GM18505 (cell line): ENCODE data around the gene NEIL3.
A peak's percentile ranks its signal among the peaks of the same experiment; 100 is the strongest.

Experiments used
- ATAC-seq: cut with Tn5 transposase; IDR thresholded peaks from one replicate; pipeline ENCODE4 v1.9.1; 2021; ENCODE audit not compliant: unreplicated experiment
- POLR2A ChIP-seq: IDR thresholded peaks from 4 replicates; pipeline ENCODE4 v1.6.1; 2011; ENCODE audit warnings: borderline replicate concordance; ENCODE audit not compliant: insufficient read depth, insufficient read length; ENCODE audit errors: extremely low read depth

Gene NEIL3

DNA sequence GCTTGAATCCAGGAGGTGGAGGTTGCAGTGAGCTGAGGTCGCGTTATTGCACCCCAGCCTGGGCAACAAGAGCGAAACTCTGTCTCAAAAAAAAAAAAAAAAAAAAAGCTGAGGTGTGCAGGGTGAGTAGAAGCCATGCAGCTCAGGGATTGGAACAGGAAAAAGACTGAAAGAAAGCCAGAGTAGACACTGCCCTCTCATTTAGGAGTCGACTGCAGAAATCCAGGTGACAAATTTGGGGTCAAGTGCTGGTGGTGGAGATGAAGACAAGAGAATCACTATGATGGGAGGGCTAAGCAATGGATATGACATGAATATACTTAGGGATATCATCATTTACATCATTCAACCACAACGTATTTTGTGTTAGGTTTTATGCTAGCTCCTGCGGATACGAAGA, 1.9 kb downstream of the NEIL3 start:
- TF ChIP-seq POLR2A, result no peak

GRCh38 chr4:177313263-177313662, 3.6 kb downstream of the NEIL3 start:
- no peak for TF ChIP-seq POLR2A
- no peak for ATAC-seq

More for the DNA sequence above, 1.9 kb downstream of the NEIL3 start:
- ATAC-seq, result no peak

DNA sequence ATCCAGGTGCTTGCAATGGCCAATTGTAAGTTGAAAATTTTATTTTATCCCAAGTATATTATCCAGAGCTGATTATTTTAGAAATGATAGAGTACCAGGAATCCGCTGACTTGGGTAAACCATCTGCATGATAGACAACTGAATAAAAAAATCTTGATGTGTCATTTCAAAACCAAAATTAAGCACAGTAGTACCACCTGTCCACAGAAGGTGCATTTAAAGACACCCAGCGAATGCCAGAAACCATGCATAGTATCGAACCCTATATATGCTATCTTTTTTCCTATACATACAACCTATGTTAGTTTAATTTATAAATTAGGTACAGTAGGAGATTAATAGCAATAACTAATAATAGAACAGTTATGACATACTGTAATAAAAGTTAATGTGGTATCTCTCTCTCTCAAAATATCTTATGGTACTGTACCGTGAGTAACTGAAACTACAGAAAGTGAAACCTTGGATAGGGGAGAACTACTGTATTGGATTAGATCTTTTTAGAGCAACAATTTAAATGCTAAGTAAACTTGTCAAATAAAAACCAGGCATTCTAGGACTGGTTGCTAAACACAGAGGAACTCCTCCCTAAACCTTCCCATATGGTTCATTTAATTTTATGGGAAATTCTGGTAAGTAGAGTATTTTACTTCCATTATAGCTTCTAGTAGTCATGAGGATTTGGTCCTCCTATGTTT, 6.2 kb downstream of the NEIL3 start:
- peak; percentile 43 for ATAC-seq
- no peak for TF ChIP-seq POLR2A

DNA sequence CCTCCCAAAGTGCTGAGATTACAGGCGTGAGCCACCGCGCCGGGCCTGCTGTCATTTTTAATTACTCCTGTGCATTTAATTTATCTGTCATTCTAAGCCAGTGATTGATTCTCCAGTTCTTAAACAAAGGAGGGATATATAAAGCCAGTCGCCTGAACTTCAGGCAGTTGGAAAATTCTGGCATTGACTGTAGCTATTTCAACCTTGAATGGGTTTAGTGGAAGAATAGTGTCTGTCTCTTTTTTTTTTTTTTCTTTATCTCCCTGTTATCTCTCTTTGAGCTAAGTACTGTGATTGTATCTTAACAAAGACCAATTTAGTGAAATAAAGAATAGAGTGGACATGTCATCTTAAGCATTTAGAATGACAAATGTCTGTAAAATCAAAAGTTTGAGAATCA, 11.0 kb downstream of the NEIL3 start:
- no peak for TF ChIP-seq POLR2A
- ATAC-seq, result no peak

- no peak for ATAC-seq
- no peak for TF ChIP-seq POLR2A
Observed at GRCh38 chr4:177321647-177322046, 12.0 kb downstream of the NEIL3 start.

DNA sequence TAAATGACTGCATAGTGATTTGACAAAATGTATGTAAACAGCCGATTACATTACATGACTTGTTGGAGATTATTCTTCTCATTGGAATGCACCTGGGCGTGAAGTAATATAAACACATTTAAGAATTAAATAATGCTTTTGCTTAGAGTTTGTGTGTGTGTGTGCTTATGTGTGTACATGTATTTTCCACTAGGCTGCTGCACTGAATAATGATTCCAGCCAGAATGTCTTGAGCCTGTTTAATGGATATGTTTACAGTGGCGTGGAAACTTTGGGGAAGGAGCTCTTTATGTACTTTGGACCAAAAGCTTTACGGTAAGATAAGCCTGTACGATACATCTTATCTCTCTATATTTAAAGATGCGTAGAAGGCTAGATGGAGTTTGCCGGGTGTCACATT, 12.6 kb downstream of the NEIL3 start:
- no peak for TF ChIP-seq POLR2A
- no peak for ATAC-seq

- TF ChIP-seq POLR2A, result no peak
- no peak for ATAC-seq
Observed at GRCh38 chr4:177322881-177323280, 13.2 kb downstream of the NEIL3 start.

GRCh38 chr4:177323416-177323815, 13.7 kb downstream of the NEIL3 start:
- no peak for ATAC-seq
- TF ChIP-seq POLR2A, result no peak

DNA sequence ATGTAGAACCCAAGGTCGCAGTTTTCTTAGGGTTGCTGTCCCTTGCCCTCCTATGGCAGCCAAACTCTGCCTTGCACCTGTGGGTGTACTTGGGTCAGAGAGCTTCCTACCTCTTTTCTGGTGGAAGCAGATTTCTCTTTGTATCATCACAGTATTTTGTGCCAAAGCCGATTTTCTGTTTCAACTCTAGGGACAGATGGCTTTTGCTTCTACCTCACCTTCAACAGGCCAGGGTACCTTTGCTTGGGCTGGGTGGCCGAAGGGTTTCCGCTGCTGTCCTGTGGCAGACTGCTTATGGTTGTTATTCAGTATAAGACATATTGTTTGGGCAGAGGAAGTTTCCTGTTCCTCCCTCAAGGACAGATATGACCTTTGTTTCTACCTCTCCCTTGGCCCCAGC, 22.4 kb downstream of the NEIL3 start:
- TF ChIP-seq POLR2A, result no peak
- ATAC-seq, result no peak

GRCh38 chr4:177339477-177340374, 30.1 kb downstream of the NEIL3 start:
- ATAC-seq, result peak; percentile 94
- TF ChIP-seq POLR2A, result no peak

GRCh38 chr4:177348348-177348747, 38.7 kb downstream of the NEIL3 start:
- no peak for ATAC-seq
- no peak for TF ChIP-seq POLR2A

- no peak for TF ChIP-seq POLR2A
- no peak for ATAC-seq
Observed at GRCh38 chr4:177349191-177349590, 39.5 kb downstream of the NEIL3 start.

DNA sequence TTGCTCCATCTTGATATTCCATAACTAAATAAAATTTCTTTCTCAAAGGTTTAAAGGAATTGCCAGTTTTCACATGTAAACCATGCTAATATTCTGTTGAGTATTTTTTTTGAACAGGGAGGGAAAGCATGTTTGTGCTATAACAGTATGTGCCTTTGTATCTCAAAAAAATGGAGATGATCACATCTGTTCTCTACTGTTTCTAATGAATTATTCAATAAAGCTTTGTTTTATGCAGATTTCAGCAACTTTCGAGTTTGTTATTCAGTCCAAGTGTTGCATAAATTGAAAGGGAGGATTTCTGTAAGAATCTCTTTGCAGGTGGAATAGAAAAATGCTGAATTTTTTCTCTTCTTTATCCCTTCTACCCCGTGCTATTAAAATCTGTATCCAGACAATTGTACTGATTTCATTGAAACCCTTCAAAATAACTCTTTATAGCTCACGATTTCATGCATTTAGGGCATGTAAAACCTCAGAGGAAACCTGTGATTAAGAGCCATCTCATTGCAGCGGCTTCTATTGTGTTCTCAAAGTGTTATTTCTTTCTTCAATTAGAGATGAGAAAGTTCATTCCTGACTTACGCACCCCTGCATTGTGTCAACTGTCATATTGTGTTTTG, 42.1 kb downstream of the NEIL3 start:
- no peak for TF ChIP-seq POLR2A
- ATAC-seq, result no peak

DNA sequence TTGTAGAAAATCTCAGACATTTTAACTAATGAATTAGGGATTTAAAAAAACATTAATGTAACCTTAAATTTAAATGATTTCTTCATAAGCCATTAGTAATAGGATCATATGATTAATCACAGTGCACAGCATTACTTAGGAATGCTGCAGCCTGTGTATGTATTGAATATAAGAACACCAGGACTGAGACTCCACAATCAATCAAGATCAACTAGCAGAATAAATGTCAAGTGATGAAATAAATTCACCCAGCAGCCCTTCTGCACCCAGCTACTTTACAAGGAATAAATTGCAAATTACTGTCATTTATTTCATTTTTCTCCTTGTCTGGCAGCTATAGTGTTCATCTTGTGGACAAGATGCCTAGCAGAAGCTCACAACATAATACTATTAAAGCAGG, 46.5 kb downstream of the NEIL3 start:
- no peak for ATAC-seq
- TF ChIP-seq POLR2A, result no peak

GRCh38 chr4:177356921-177357320, 47.2 kb downstream of the NEIL3 start:
- no peak for ATAC-seq
- TF ChIP-seq POLR2A, result no peak

DNA sequence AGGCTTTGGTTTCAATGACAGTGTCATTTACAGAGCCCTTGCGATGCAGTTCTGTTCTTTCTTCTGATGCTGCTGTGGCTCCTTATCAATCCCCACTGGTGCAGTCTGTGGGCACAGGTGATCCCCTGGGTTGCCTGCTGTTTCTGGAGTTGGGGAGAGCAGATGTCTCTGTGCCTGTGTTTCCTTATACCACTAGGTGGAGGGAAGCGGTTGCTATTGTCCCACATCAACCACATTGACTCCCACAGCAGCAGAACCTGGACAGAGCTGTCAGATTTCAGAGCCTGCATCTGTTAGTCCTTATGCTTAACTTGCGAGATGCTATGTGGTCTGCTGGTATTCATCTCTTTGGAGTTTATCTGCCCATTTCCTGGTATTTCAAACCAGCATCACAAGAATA, 57.7 kb downstream of the NEIL3 start:
- no peak for TF ChIP-seq POLR2A
- no peak for ATAC-seq
